Activated CD8-positive, alpha-beta memory T cell treated with anti-CD3 and anti-CD28 coated beads, Interleukin-2, amount 50 U/mL, for 1 hour (primary cell): ENCODE results near the gene PIK3C3.

Experiments
- DNase-seq: peaks from one replicate; pipeline ENCODE4 v3.0.0-alpha.2; 2020; ENCODE audit errors: extremely low read depth

PIK3C3 gene

DNA sequence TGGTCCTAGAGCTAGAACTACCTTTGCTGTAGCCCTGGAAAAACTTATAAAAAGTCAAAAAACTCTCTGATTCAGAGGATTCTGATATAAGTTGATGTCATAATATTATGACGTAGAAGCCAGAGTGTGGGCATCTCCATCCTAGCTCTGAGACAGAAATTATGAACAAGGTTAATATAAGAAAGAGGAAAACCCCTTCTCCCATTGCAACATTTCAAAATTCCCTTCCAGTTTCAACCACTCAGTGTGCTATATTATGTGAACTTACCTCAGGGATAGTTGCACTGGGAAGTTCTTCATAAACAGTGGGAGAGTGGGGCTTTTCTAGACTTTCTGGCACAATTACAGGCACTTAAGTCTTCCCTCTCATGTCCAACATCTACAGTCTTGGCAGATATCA is 171.6 kb downstream of the PIK3C3 start:
- no peak for DNase-seq

DNA sequence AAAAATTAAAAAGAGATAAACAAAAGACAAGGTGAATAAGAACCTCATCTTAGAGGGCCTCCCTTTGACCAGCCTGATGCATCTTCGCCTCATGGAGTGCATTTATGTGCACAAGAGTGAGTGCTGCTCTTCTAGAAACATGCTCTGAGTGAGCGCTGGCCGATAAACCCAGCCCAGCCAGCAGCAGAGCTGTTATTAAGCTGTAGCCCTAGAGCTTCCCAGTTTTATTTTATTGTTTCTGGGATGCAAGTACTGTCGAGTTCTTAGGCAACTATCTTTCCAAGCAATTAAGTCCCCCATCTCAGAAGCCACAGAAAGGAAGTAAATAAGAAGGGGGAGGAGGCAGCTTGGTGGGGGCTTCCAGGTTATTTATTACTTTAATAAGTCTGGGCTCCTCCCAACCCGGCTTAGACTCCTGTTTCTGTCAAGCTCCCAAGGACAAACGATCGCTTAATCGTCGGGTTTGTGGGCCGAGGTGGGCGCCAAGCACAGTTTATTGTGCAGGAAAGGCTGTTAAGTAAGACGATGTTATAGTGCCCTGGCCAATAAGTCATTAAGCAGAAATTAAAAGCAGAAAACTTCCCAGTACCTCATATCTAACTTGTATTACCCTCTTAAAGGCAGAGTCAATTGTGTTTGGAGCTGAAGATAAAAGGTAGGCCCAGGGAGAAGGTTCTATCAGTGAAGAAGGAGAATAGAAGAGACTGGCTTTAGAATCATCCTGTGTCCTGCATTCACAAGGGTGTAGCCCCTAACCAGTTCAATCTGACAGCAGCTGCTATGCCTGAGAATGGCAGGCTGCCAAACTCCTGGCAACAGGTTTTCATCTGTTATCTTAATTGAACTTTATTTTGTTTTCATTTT is 176.3 kb downstream of the PIK3C3 start:
- no peak for DNase-seq

DNA sequence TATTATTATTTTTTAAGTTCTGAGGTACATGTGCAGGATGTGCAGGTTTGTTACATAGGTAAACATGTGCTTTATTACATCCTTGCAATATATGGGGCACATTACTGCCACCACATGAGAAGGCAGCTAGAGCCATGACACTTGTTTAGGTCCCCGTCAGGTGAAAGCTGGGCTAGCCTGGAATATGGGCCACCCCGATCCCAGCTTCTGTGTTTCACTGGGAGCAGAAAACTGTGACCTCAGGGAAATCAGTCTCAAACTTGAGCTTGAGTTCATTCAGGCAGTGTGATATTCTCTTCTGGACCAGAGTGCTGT is 176.9 kb downstream of the PIK3C3 start:
- DNase-seq = no peak
